Endodermal cell (in vitro differentiated cells): ENCODE results near the gene BRD7. TPM values are rescaled to one million over a fixed set of nuclear protein-coding genes. Genes with fewer than 3 reads are reported as not detected.
A peak's percentile ranks its signal among the peaks of the same experiment; 100 is the strongest.

Experiments used
- DNase-seq: peaks from one replicate; pipeline ENCODE4 v3.0.0-alpha.2; 2017
- H3K27ac ChIP-seq: 2 replicates; pipeline ENCODE4 v1.5.1; 2013; ENCODE audit warnings: mild to moderate bottlenecking, low read depth, low read length, moderate library complexity
- H3K27me3 ChIP-seq: 2 replicates; pipeline ENCODE4 v1.6.1; 2013; ENCODE audit warnings: mild to moderate bottlenecking, low read length, moderate library complexity; ENCODE audit not compliant: insufficient read depth, control insufficient read depth, poor library complexity, severe bottlenecking
- H3K36me3 ChIP-seq: 2 replicates; pipeline ENCODE4 v1.7.0; 2013; ENCODE audit warnings: mild to moderate bottlenecking, low read length, moderate library complexity; ENCODE audit not compliant: control insufficient read depth, insufficient read depth
- H3K4me1 ChIP-seq: one replicate; pipeline ENCODE4 v1.7.0; 2013; ENCODE audit warnings: low read length; ENCODE audit not compliant: control insufficient read depth, insufficient read depth
- H3K4me3 ChIP-seq: 2 replicates; pipeline ENCODE4 v1.5.1; 2013; ENCODE audit warnings: mild to moderate bottlenecking, low read length, moderate library complexity
- H3K9ac ChIP-seq: 2 replicates; pipeline ENCODE4 v1.6.1; 2013; ENCODE audit warnings: mild to moderate bottlenecking, low read length, moderate library complexity; ENCODE audit not compliant: poor library complexity, severe bottlenecking; ENCODE audit errors: extremely low read depth
- H3K9me3 ChIP-seq: 2 replicates; pipeline ENCODE4 v1.6.1; 2013; ENCODE audit warnings: mild to moderate bottlenecking, low read length, moderate library complexity; ENCODE audit not compliant: control insufficient read depth
- H3K27ac Mint-ChIP-seq: 2 replicates; pipeline ENCODE4 v1.8.0; 2020; ENCODE audit warnings: mixed read lengths
- H3K27me3 Mint-ChIP-seq: 2 replicates; pipeline ENCODE4 v1.8.0; 2021; ENCODE audit warnings: mild to moderate bottlenecking, mixed read lengths; ENCODE audit not compliant: insufficient read depth
- H3K36me3 Mint-ChIP-seq: 2 replicates; pipeline ENCODE4 v1.8.0; 2020; ENCODE audit warnings: low read depth, mixed read lengths
- H3K4me1 Mint-ChIP-seq: 2 replicates; pipeline ENCODE4 v1.8.0; 2020; ENCODE audit warnings: mixed read lengths
- H3K4me3 Mint-ChIP-seq: 2 replicates; pipeline ENCODE4 v1.8.0; 2020; ENCODE audit warnings: mild to moderate bottlenecking, moderate library complexity, mixed read lengths
- H3K9me3 Mint-ChIP-seq: 2 replicates; pipeline ENCODE4 v1.8.0; 2020; ENCODE audit warnings: mild to moderate bottlenecking, mixed read lengths
- CTCF ChIP-seq: fragments of 200-600 bp; sonication (generic); conservative IDR thresholded peaks from 2 replicates; pipeline ENCODE4 v1.5.0; 2021; ENCODE audit warnings: antibody characterized with exemption, mild to moderate bottlenecking
- WGBS, 2 experiments: methylation state at CpG; one replicate each; pipeline versions ENCODE4 v1.1.5 to v1.1.7; 2013; ENCODE audit warnings: missing lambda C conversion rate in 2 of 2, mixed read lengths in 1 of 2; ENCODE audit not compliant: insufficient coverage in 1 of 2, insufficient read length in 1 of 2; 5-methylcytosine and 5-hydroxymethylcytosine counted together
- total RNA-seq, 2 donors: library from RNA; stranded (reverse); fragmentation: NEBNext Ultra II Directional in 1 of 2; extraction: Animal tissue kit (Norgen Biotek cat#: 25700) in 1 of 2; gene quantifications; 2 replicates in 1 of 2; 3 replicates in 1 of 2; pipeline ENCODE4 v1.2.1, GENCODE V29; 2021

BRD7 gene
- total RNA-seq, 2 donors from 2014 or later, result 125 to 163 TPM

- WGBS, 2 experiments, result 83 to 90% methylated on average over 1 to 3 of the region's 3 CpGs
- H3K36me3 ChIP-seq, result no peaks in the 10 kb centered on the region
- H3K4me1 Mint-ChIP-seq, result peaks cover 8% of the 10 kb centered on the region
- no peaks in the 10 kb centered on the region for H3K9me3 ChIP-seq
- no peak for DNase-seq
- peaks cover 5% of the 10 kb centered on the region for H3K4me1 ChIP-seq
- peaks cover 7% of the 10 kb centered on the region for H3K9me3 Mint-ChIP-seq
- no peak overlapping the region for H3K27ac Mint-ChIP-seq
- no peaks in the 10 kb centered on the region for H3K27me3 ChIP-seq
- H3K36me3 Mint-ChIP-seq, result no peaks in the 10 kb centered on the region
- H3K27me3 Mint-ChIP-seq, result no peaks in the 10 kb centered on the region
- no peak overlapping the region for H3K4me3 ChIP-seq
- TF ChIP-seq CTCF, result peak; percentile 21
- no peak overlapping the region for H3K27ac ChIP-seq
- H3K4me3 Mint-ChIP-seq, result no peak overlapping the region
- H3K9ac ChIP-seq, result no peak overlapping the region
These were observed 93.7 kb downstream of the BRD7 start for GRCh38 chr16:50275098-50275415.

- Mint-ChIP-seq H3K36me3 (no peaks in the 10 kb centered on the region), H3K9me3 (peaks cover 7% of the 10 kb centered on the region), H3K27ac (no peak overlapping the region), H3K4me1 (peaks cover 4% of the 10 kb centered on the region), H3K27me3 (no peaks in the 10 kb centered on the region), H3K4me3 (no peak overlapping the region)
- H3K36me3 ChIP-seq, result no peaks in the 10 kb centered on the region
- no peak overlapping the region for H3K4me3 ChIP-seq
- no peaks in the 10 kb centered on the region for H3K9me3 ChIP-seq
- DNase-seq, result no peak
- no peak for TF ChIP-seq CTCF
- WGBS, 2 experiments, result 89 to 92% methylated on average over 7 to 18 of the region's 18 CpGs
- H3K9ac ChIP-seq, result no peak overlapping the region
- H3K4me1 ChIP-seq, result peaks cover 4% of the 10 kb centered on the region
- no peak overlapping the region for H3K27ac ChIP-seq
- H3K27me3 ChIP-seq, result no peaks in the 10 kb centered on the region
These were observed 94.3 kb downstream of the BRD7 start for GRCh38 chr16:50274326-50275097.

GRCh38 chr16:50273888-50274325, 94.9 kb downstream of the BRD7 start:
- Histone ChIP-seq H3K9me3 (no peaks in the 10 kb centered on the region), H3K27ac (no peak overlapping the region), H3K9ac (no peak overlapping the region), H3K36me3 (no peaks in the 10 kb centered on the region), H3K4me3 (no peak overlapping the region), H3K27me3 (no peaks in the 10 kb centered on the region), H3K4me1 (no peaks in the 10 kb centered on the region)
- no peaks in the 10 kb centered on the region for H3K27me3 Mint-ChIP-seq
- DNase-seq, result no peak
- no peaks in the 10 kb centered on the region for H3K36me3 Mint-ChIP-seq
- WGBS, 2 experiments, result 84 to 91% methylated on average over 10 to 13 of the region's 13 CpGs
- H3K9me3 Mint-ChIP-seq, result peaks cover 7% of the 10 kb centered on the region
- TF ChIP-seq CTCF, result no peak
- no peak overlapping the region for H3K27ac Mint-ChIP-seq
- no peak overlapping the region for H3K4me3 Mint-ChIP-seq
- no peaks in the 10 kb centered on the region for H3K4me1 Mint-ChIP-seq
